Activated T-cell treated with anti-CD3 and anti-CD28 coated beads, Interleukin-2, amount 50 U/mL, for 72 hours (primary cell): ENCODE measurements around the gene SFT2D1. TPM values are rescaled to one million over a fixed set of nuclear protein-coding genes. Genes with fewer than 3 reads are reported as not detected.
"Not testable (repeated sequence)": the region's sequence is repeated elsewhere in the genome, so short reads cannot be mapped to it uniquely, and the experiment has no call there.

ENCODE experiments used
- ATAC-seq, 2 donors: fragments of 150-1000 bp; cut with Tn5 transposase; replicated peaks in 1 of 2; 2 replicates each; pipeline ENCODE4 v1.10.0; 2021; ENCODE audit warnings: moderate library complexity in 2 of 2, mild to moderate bottlenecking in 1 of 2
- DNase-seq, 2 donors: peaks; one replicate each; pipeline ENCODE4 v3.0.0; 2021 to 2022; ENCODE audit warnings: mixed read lengths in 1 of 2
- H3K27ac Mint-ChIP-seq: one replicate; pipeline ENCODE4 v1.8.0; 2022; ENCODE audit warnings: mild to moderate bottlenecking, moderate library complexity, mixed read lengths
- H3K27me3 Mint-ChIP-seq: one replicate; pipeline ENCODE4 v1.8.0; 2022; ENCODE audit warnings: low read depth, mixed read lengths
- H3K36me3 Mint-ChIP-seq, 2 donors: one replicate each; pipeline ENCODE4 v1.8.0; 2022; ENCODE audit warnings: mixed read lengths in 2 of 2, mild to moderate bottlenecking in 1 of 2; ENCODE audit not compliant: insufficient read depth in 2 of 2
- H3K4me1 Mint-ChIP-seq: one replicate; pipeline ENCODE4 v1.8.0; 2022; ENCODE audit warnings: low read depth, mixed read lengths
- H3K4me3 Mint-ChIP-seq, 2 donors: one replicate each; pipeline ENCODE4 v1.8.0; 2022; ENCODE audit warnings: mild to moderate bottlenecking in 2 of 2, mixed read lengths in 2 of 2, moderate library complexity in 2 of 2
- H3K9me3 Mint-ChIP-seq, 2 donors: one replicate each; pipeline ENCODE4 v1.8.0; 2022; ENCODE audit warnings: mixed read lengths in 2 of 2
- total RNA-seq, 2 donors: library from RNA; stranded (reverse); gene quantifications; one replicate each; pipeline ENCODE4 v1.2.3, GENCODE V29; 2022

Gene SFT2D1
- total RNA-seq, 2 donors from 2014 or later = 39.4 to 44.4 TPM

DNA sequence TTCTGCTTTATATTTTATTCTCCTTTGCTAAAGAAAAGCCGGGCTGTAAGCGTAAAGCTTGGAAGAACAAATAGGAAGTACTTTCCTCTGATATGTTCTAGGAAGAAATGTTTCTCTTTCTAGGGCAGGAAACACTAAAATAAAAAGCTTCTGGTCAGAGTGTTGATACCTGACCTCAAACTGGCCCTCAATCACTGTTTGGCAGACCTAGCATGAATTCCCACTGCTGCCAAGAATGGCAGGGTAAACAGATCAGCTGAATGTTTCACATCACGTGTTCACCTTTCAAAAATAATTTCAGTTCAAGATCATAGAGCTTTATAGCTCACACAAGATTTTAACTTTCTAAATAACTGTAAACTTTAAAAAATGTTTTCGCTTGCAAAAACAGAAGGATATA is 37.5 kb upstream of the SFT2D1 start:
- Mint-ChIP-seq H3K36me3 (no peaks in the 10 kb centered on the region), H3K9me3 (no peaks in the 10 kb centered on the region), H3K4me3 (no peak overlapping the region), H3K27ac (no peak overlapping the region), H3K4me1 (peaks cover 17% of the 10 kb centered on the region), H3K27me3 (no peaks in the 10 kb centered on the region)
- no peak for DNase-seq
- ATAC-seq = no peak

DNA sequence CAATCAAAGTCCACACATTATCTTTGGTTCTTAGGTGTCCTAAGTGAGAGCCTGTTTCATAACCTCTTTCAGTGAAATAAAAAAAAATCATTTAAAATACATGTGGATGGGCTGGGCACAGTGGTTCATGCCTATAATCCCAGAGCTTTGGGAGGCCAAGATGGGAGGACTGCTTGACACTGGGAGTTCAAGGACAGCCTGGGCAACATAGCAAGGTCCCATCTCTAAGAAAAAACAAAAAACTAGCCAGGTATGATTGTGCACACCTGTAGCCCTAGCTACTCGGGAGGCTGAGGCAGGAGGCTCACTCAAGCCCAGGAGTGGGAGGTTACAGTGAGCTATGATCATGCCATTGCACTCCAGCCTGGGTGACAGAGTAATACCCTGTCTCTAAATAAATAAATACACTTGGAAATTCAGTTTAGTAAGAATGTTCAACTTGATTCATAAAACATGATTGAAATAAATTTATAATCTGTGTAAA is 36.8 kb upstream of the SFT2D1 start:
- Mint-ChIP-seq H3K9me3 (no peaks in the 10 kb centered on the region), H3K36me3 (no peaks in the 10 kb centered on the region), H3K4me3 (no peak overlapping the region), H3K27me3 (no peaks in the 10 kb centered on the region), H3K27ac (no peak overlapping the region), H3K4me1 (peaks cover 13% of the 10 kb centered on the region)
- no peak for DNase-seq
- ATAC-seq = no peak

- peaks cover 10% of the 10 kb centered on the region for H3K4me1 Mint-ChIP-seq
- peak overlapping the region; percentile 35 for H3K27ac Mint-ChIP-seq
- H3K9me3 Mint-ChIP-seq = no peaks in the 10 kb centered on the region
- no peak overlapping the region for H3K4me3 Mint-ChIP-seq
- DNase-seq = no peak
- no peak for ATAC-seq
- no peaks in the 10 kb centered on the region for H3K36me3 Mint-ChIP-seq
- no peaks in the 10 kb centered on the region for H3K27me3 Mint-ChIP-seq
Measured at GRCh38 chr6:166377721-166378120, 35.4 kb upstream of the SFT2D1 start.

GRCh38 chr6:166375013-166375412 is 32.7 kb upstream of the SFT2D1 start:
- ATAC-seq (peak; percentile 43 to 48), DNase-seq (no peak)
- no peaks in the 10 kb centered on the region for H3K27me3 Mint-ChIP-seq
- H3K27ac Mint-ChIP-seq = no peak overlapping the region
- H3K9me3 Mint-ChIP-seq = no peaks in the 10 kb centered on the region
- H3K4me3 Mint-ChIP-seq = no peak overlapping the region
- no peaks in the 10 kb centered on the region for H3K36me3 Mint-ChIP-seq
- H3K4me1 Mint-ChIP-seq = no peaks in the 10 kb centered on the region

DNA sequence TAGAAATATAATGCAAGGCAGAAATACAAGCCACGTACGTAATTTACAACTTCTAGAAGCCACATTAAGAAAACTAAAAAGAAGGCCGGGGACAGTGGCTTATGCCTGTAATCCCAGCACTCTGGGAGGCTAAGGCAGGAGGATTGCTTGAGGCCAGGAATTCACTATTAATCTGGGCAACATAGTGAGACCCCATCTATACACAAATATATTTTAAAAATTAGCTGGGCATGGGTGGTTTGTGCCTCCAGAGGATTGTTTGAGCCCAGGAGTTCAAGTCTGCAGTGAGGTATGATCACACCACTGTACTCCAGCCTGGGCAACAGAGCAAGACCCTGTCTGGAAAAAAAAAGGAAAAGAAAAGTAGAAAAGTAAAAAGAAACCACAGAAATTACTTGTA is 28.1 kb upstream of the SFT2D1 start:
- Mint-ChIP-seq H3K4me1 (no peaks in the 10 kb centered on the region), H3K9me3 (no peaks in the 10 kb centered on the region), H3K27ac (no peak overlapping the region), H3K27me3 (no peaks in the 10 kb centered on the region), H3K4me3 (no peak overlapping the region), H3K36me3 (no peaks in the 10 kb centered on the region)
- ATAC-seq (no peak), DNase-seq (no peak)

- DNase-seq (no peak), ATAC-seq (no peak)
- Mint-ChIP-seq H3K9me3 (no peaks in the 10 kb centered on the region), H3K4me1 (no peaks in the 10 kb centered on the region), H3K27me3 (no peaks in the 10 kb centered on the region), H3K36me3 (no peaks in the 10 kb centered on the region), H3K4me3 (no peak overlapping the region), H3K27ac (no peak overlapping the region)
Measured at GRCh38 chr6:166369782-166370181, 27.4 kb upstream of the SFT2D1 start.

DNA sequence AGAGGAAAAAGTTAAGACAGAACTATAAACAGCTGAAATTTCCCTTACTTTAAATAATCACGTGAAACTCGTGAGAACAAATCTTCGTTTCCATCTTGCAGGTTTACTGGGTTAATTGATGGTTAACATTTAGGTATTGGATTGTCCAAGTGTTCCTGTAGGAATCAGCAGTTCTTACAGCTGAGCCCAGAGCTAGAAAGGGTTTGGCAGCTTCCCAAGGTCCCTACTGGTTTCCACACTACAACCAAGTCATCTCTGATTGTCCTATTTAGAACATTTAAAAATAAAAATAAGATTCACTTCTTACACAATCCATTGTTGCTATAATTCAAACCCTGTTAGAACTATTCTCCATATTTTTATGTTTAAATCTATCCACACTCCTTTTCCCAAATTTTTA is 24.6 kb upstream of the SFT2D1 start:
- no peak overlapping the region for H3K27ac Mint-ChIP-seq
- ATAC-seq (no peak), DNase-seq (no peak)
- H3K27me3 Mint-ChIP-seq = no peaks in the 10 kb centered on the region
- no peaks in the 10 kb centered on the region for H3K36me3 Mint-ChIP-seq
- H3K4me3 Mint-ChIP-seq = no peak overlapping the region
- H3K4me1 Mint-ChIP-seq = no peaks in the 10 kb centered on the region
- H3K9me3 Mint-ChIP-seq = no peaks in the 10 kb centered on the region

DNA sequence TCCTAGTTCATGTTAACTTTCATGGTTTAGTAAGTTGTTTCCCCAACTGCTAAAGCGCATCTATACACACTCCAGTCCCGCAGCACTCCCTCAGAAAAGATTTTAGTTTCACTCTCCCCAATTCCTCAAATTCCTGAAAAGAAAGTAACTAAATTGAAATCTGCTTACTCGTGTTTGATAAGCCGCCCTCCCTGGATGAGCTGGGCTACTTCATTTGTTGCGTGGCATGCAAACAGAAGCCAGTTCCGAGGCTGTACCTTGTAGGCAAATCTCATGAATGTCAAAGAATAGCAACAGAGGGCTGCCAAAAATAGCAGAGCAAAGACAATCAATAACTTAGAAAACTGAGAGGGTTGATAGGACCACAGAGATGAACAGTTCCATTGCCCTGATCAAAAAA is 23.5 kb upstream of the SFT2D1 start:
- no peak for ATAC-seq
- no peaks in the 10 kb centered on the region for H3K4me1 Mint-ChIP-seq
- H3K27ac Mint-ChIP-seq = no peak overlapping the region
- H3K27me3 Mint-ChIP-seq = no peaks in the 10 kb centered on the region
- H3K9me3 Mint-ChIP-seq = no peaks in the 10 kb centered on the region
- H3K4me3 Mint-ChIP-seq = no peak overlapping the region
- no peak for DNase-seq
- H3K36me3 Mint-ChIP-seq = no peaks in the 10 kb centered on the region

- Mint-ChIP-seq H3K36me3 (no peaks in the 10 kb centered on the region), H3K27me3 (peaks cover 3% of the 10 kb centered on the region), H3K27ac (no peak overlapping the region), H3K9me3 (no peaks in the 10 kb centered on the region), H3K4me1 (no peaks in the 10 kb centered on the region), H3K4me3 (no peak overlapping the region)
- ATAC-seq (no peak), DNase-seq (no peak)
Measured at GRCh38 chr6:166365221-166365620, 22.9 kb upstream of the SFT2D1 start.

GRCh38 chr6:166364456-166364855 is 22.1 kb upstream of the SFT2D1 start:
- Mint-ChIP-seq H3K4me3 (no peak overlapping the region), H3K27me3 (peaks cover 10% of the 10 kb centered on the region), H3K36me3 (no peaks in the 10 kb centered on the region), H3K4me1 (no peaks in the 10 kb centered on the region), H3K27ac (no peak overlapping the region), H3K9me3 (no peaks in the 10 kb centered on the region)
- DNase-seq (no peak), ATAC-seq (no peak)

- not testable (repeated sequence) for H3K27ac Mint-ChIP-seq, H3K4me3 Mint-ChIP-seq, ATAC-seq, DNase-seq, H3K9me3 Mint-ChIP-seq, H3K4me1 Mint-ChIP-seq, H3K36me3 Mint-ChIP-seq
- peaks cover 29% of the 10 kb centered on the region for H3K27me3 Mint-ChIP-seq
Measured at GRCh38 chr6:166362427-166362826, 20.1 kb upstream of the SFT2D1 start.

- Mint-ChIP-seq H3K36me3 (no peaks in the 10 kb centered on the region), H3K9me3 (peaks cover 0 to 3% of the 10 kb centered on the region in 2 donors), H3K4me1 (no peaks in the 10 kb centered on the region), H3K4me3 (no peak overlapping the region), H3K27me3 (peaks cover 34% of the 10 kb centered on the region), H3K27ac (no peak overlapping the region)
- no peak for DNase-seq
- ATAC-seq = no peak
Measured at GRCh38 chr6:166361077-166361429, 18.7 kb upstream of the SFT2D1 start.

GRCh38 chr6:166360243-166361076 is 18.1 kb upstream of the SFT2D1 start:
- peaks cover 40% of the 10 kb centered on the region for H3K27me3 Mint-ChIP-seq
- no peak for ATAC-seq

GRCh38 chr6:166355552-166355951 is 13.2 kb upstream of the SFT2D1 start:
- no peaks in the 10 kb centered on the region for H3K4me1 Mint-ChIP-seq
- ATAC-seq (no peak), DNase-seq (no peak)
- H3K27me3 Mint-ChIP-seq = peaks cover 62% of the 10 kb centered on the region
- H3K27ac Mint-ChIP-seq = no peak overlapping the region
- peaks cover 0 to 6% of the 10 kb centered on the region in 2 donors for H3K9me3 Mint-ChIP-seq
- H3K36me3 Mint-ChIP-seq = peaks cover 0 to 2% of the 10 kb centered on the region in 2 donors
- no peak overlapping the region for H3K4me3 Mint-ChIP-seq

More at GRCh38 chr6:166360243-166361076, 18.1 kb upstream of the SFT2D1 start:
- Mint-ChIP-seq H3K4me3 (no peak overlapping the region), H3K4me1 (no peaks in the 10 kb centered on the region), H3K36me3 (no peaks in the 10 kb centered on the region), H3K9me3 (peaks cover 0 to 3% of the 10 kb centered on the region in 2 donors), H3K27ac (no peak overlapping the region)
- DNase-seq = no peak
